IPS DF 19.7 (cell line): Measurements from ENCODE around the gene CNDP1.
"Not testable (repeated sequence)": the region's sequence is repeated elsewhere in the genome, so short reads cannot be mapped to it uniquely, and the experiment has no call there.

Source experiments
- DNase-seq: peaks from one replicate; pipeline ENCODE4 v3.0.0-alpha.2; 2013; ENCODE audit warnings: low read depth, low spot score

CNDP1 gene

DNA sequence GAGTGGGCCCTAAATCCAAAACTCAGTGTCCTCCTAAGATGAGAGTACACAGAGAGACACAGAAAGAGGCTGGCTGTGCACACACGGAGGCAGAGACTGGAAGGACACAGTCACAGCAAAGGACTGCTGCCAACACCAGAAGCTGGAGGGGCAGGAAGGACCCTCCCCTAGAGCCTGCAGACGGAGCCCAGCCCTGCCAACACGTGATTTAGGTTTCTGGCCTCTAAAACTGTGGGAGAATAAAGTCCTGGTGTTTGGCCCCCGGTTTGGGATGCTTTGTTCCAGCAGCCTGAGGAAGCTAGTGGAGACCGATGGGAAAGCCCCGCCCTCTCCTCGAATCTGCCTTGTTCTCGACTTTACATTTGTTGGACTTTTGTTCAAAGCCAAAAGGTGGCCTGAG lies 10.6 kb downstream of the CNDP1 start:
- DNase-seq: no peak

DNA sequence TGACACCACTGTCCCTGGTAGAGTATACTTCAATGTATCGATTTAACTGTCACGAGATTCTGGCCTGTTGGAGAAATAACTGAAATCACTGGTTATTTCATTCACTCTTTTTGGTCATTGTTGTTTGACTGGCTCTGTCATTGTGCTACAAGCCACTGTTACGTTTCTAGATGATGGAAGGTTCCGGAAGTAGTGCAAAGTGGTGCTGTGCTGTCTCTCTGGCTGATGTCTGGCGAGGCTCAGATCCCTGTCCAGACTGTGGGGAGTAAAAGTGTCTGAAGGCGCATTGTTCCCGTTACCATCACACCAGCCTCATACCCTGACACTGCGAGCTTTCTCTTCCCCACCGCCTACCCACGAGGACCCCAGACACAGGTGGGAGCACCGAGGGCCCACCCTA lies 11.7 kb downstream of the CNDP1 start:
- DNase-seq: no peak

DNA sequence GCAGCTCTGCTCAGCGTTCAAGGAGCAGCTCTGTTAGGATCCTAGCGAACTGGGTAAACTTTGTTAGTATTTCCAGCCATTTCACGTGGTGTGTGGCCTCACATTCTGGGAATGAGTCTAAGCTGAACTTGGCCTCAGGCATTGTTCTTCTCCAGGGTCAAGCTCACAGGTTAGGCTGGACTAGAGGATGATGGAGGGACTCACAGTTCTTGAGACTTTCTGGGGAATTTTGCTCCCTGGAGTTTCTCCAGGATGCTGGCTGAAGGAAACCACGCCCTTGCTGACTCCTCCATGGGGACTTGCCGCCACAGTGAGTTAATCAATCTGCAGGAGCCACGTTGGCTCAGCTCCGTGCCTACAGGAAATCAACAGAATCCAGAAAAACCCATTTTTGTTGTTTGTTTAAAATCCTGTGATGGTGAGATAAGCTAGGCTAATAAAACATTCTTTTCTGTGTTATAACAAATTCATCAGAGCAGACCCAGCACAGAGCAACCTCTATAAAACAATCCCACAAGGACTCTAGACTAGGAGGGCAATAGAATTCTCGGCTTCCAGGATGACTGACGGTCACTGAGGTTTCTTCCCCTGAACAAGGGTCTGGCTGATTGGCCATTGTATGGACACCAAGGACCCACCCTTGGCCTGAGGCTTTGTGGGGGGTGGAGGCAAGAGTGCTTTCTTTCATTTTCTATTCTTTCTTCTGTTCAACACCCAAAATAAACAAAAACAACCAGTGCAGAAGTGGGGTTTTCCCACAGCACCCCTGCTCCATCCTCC lies 12.6 kb downstream of the CNDP1 start:
- DNase-seq: no peak

DNA sequence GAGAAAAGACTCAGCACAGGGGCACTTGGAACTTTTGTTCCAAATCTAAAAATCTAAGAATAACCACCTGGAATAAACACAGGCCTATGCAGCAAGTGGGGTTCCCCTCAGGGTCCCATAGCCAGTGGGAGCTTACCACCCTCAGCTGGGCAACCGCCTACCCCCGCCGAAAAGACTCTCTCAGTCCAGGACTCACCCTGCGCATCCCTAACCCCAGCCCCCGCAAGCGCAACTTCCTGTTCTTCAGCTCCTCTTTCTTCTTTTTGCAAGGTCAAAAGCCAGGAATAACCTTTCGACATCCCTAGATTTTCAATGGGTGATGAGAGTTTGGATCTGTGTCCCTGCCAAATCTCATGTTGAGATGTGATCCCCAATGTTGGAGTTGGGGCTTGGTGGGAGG lies 13.6 kb downstream of the CNDP1 start:
- DNase-seq: no peak

DNA sequence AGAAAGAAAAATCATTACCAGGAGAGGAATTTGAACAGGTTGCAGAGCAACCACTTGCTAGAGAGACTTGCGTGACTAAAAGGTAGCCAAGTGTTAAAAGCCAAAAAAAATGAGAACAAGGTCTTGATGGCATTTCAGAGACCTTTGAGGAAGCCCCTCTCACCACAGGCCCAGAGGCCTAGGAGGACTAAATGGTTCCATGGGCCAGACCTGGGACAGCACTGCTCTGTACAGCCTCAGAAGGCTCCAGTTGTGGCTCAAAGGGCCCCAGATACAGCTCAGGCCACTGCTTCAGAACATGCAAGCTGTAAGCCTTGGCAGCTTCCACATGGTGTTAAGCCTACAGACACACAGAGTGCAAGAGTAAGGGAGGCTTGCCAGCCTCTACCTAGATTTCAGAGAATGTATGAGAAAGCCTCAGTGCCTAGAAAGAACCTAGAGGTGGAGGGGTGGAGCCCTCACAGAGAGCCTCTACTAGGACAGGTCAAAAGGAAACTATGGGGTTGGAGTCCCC lies 15.3 kb downstream of the CNDP1 start:
- DNase-seq: no peak

DNA sequence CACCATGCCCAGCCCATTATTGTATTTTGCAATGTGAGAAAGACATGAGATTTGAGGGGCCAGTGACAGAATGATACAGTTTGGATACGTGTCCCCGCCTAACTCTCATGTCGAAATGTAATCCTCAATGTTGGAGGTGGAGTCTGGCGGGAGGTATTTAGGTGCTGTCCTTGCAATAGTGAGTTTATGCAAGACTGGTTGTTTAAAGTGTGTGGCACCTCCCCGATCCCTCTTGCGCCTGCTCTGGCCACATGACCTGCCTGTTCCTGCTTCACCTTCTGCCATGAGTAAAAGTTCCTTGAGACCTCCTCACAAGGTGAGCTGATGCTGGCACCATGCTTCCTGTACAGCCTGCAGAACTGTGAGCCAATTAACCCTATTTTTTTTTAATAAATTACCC lies 16.6 kb downstream of the CNDP1 start:
- DNase-seq: no peak

DNA sequence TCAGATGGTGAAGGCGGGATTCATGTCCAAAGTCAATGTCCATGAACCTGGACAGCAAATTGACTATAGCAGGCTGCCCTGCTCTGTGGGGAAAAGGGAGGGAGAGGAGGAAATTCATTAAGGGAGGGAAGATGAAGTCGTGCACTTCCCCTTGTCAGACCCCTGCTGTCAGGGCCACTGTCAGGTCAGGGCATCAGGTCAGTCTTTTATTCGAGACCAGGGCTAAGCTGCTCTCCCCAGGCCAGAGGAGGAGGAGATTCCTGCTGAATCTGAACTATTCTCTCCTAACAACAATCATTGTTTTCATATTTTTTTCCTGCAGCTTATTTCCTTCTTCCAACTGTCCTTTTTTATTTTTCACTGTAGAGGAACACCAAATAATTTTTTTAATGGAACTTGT lies 17.2 kb downstream of the CNDP1 start:
- no peak for DNase-seq

DNA sequence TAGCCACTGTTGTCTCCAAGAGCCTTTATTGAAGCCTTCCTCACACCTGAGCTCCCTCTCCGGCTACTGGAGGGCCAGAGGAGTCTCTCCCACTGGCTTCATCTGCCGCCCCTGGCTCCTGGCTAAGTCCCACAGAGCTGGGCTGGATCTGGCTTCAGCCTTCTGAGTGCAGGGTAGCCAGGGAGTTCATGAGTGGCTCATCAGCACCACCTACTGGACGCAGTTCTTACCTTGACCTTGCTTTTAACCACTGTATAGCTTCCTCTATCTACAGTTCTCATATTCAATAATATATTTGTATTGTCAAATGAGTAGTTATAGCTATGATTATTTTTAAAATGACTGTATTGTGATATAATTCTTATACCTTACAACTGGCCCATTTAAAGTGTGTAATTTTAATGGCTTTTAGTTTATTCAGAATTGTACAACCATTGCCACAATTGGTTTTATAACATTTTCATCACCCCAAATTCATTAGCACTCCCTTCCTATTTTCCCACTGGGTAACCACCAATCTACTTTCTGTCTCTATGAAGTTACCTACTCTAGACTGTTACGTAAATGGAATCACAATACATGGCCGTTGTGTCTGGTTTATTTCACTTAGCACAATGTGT lies 17.7 kb downstream of the CNDP1 start:
- peak; percentile 65 for DNase-seq

DNA sequence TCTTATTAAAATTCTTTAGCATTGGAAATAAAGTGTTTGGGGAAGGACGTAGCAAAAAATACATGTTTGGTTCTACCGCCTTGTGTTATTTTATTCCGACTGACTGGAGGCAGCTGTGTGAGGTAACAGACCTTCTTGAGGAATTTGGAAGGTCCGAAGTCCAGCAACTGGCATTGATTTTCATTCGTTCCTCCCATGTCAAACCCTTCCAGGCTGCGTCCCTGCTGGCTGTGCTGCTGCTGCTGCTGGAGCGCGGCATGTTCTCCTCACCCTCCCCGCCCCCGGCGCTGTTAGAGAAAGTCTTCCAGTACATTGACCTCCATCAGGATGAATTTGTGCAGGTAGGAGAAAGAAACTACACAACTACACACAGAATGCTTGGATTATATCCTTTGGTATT lies 21.8 kb downstream of the CNDP1 start:
- DNase-seq: no peak

DNA sequence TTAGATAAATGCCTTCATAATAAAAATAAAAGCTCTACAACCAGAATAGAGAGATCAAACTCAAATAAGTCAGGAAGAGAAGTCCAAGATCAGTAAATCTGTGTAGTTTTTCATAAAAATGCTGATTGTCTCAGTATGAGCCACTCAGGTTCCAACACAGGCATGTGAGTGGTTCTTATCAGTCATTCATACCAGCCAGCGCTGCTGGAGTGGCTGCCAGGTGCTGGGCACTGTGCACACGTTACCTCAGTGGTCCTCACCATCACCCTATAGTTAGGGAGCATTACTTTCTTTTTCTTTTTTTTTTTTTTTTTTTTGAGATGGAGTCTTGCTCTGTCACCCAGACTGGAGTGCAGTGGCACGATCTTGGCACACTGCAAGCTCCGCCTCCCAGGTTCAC lies 23.8 kb downstream of the CNDP1 start:
- DNase-seq: no peak

DNA sequence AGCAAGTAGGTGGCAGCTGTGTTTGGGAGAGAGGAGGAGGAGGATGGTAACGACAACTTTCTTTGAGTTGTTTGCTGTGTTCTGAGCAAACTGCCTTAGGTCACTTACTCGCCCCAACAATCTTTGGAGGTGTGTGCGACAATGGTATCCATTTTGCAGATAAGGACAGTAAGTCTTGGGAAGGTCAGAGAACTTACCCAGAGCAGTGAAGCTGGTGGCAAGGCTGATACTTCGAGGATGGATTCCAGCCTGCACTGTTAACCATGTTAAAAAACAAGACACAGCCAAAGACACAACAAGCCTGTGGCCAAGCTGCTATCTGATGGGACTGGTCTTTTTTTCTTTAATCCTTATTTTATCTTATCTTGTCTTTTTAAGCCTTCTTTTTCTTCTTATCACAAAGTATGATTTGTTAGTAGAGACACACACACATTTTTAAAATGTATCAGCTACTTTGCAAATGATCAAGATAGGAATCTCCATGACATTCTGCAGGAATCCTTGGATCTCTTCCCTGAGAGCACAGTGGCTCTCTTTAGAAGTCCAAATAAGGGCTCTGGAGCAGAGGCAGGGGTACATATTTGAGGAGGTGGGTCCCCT lies 27.9 kb downstream of the CNDP1 start:
- DNase-seq: no peak

DNA sequence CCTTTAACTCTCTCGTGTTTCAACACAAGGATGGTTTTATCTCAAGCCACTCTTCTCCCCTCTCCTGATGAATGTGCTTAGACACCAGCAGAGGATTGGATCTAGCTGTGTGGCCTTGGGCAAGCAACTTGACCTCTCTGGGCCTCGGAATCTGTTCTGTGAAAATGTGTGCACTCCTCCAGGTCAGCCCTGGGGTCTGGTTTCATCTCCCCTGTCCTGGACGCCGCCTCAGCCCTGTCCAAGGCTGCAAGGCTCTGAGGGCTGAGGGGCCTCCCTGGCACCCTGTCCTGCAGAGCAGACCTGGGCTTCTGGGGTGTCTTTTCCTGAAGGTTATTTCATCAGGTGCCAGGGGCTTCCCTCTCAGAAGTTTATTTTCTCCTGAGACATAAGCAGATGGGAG lies 28.5 kb downstream of the CNDP1 start:
- DNase-seq: no peak

DNA sequence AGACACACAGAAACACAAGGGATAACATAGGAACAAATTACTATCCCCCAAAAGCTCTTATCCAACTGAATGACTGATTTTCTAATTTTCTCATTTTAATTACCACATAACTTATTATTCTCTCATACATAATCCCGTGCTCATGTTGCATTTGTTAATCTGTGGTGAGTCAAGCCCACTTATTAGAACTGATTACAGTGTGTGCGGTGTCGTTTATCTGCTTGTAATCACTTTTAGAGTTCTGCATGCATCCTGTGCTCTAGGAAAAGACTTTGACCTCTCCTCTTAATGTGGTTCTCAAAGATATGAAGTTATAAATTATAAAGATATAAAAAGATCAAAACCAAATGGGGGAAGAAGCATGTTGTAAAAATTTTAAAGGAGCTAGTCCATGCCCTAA lies 29.7 kb downstream of the CNDP1 start:
- DNase-seq: no peak

DNA sequence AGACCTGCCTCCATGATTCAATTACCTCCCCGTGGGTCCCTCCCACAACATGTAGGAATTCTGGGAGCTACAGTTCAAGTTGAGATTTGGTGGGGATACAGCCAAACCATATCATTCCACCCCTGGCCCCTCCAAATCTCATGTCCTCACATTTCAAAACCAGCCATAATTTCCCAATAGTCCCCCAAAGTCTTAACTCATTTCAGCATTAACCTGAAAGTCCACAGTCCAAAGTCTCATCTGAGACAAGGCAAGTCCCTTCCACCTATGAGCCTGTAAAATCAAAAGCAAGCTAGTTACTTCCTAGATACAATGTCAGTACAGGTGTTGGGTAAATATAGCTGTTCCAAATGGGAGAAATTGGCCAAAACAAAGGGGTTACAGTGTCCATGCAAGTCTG lies 30.9 kb downstream of the CNDP1 start:
- not testable (repeated sequence) for DNase-seq

DNA sequence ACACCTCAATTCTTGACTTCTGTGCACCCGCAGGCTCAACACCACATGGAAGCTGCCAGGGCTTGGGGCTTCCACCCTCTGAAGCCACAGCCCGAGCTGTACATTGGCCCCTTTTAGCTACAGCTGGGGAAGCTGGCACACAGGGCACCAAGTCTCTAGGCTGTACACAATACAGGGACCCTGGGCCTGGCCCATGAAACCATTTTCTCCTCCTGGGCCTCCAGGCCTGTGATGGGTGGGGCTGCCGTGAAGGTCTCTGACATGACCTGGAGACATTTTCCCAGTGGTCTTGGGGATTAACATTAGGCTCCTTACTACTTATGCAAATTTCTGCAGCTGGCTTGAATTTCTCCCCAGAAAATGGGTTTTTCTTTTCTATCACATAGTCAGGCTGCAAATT lies 31.7 kb downstream of the CNDP1 start:
- DNase-seq: not testable (repeated sequence)

DNA sequence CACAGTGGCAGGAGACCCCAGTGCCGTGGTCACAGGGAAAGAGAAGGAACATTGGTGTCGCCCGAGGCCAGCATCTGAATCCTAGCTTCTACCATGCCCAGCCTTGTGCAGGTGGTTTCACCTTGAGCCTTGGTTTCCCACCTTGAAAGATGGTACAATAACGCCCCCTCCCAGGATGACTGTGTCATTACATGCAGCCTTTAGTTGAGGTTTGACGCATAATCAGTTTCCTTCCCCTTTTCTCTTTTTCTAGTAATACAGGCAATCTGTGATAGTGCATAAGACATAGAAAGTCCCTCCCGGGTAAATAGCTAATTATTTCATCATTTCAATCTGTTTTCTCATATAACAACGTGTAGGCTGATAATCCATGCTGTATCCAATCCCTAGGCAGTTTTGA lies 33.5 kb downstream of the CNDP1 start:
- DNase-seq: no peak

DNA sequence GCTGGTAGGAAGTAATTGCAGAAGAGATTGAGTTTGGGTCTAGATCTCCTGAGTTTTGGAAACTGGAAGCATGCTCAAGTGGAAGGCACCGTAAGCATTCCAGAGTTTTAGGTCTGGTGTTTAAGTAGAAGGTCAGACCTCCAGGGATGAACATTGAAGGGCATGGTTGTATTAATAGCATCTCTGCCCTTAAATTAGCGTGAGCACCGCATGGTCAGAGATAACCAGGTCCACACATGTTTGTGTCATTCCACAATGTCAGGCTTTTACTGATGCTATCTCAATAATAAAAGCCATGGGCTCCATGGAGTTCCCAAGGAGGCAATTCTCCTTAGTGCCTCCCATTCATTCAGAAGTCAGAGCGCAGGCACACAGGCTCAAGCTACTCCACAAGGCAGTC lies 35.1 kb downstream of the CNDP1 start:
- DNase-seq: no peak

DNA sequence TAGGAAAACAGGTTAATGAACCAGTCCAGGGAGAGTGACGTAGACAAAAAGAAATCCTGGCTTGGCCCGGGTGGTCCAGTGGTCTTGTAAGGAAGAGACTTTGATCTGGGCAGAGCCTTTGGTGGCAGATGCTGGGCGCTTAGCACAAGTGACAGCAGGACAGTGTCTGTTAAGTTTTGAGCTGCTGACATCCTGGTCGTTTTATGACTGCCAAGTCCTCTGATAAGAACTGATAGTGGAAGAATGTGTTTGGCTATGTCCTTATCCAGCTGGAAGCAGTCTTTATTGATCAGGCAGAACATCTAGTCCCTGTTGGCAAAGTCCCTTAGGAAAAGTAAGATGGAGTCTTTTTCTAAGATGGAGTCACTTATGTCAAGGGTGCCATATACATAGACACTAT lies 36.0 kb downstream of the CNDP1 start:
- no peak for DNase-seq

DNA sequence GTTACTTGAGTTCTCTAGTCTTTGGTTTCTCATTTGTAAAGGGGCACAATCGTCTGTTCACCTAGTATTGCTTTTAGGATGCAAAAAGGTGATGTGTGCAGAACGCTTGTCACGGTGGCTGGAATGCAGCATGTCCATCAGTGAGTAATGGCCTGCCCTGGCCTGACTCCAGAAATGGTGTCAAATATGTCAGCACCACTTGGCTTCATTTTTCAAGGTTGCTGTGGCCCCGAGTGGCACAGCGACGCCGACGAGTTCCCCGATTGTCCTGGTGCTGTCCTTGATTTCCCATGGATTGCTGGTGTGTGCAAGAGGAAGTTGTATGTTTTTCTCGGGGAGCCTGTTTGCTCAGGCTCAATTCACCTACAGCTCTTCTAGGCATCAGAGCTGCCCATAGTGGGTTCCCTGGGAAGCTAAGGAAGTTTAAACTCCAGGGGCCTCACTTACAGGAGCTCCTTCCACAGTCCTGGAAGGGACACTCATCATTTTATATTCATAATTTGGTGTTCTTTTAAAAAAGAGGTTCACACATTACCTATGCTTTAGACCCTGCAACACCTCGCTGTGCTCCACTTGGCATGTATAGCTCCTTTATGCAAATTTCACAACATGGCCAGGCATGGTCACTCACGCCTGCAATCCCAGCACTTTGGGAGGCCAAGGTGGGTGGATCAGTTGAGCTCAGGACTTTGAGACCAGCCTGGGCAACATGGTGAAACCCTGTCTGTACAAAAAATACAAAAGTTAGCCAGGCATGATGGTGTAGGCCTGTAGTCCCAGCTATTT lies 37.8 kb downstream of the CNDP1 start:
- no peak for DNase-seq

DNA sequence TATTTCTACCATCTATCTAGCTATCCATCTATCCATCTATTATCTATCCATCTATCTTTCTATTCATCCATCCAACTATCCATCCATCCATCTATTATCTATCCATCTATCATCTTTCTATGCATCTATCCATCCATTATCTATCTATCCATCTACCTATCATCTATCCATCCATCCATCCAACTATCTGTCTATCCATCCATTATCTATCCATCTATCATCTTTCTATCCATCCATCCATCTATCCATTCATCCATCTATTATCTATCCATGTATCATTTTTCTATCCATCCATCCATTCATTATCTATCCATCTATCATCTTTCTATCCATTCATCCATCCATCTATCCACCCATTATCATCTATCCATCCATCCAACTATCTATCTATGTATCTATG lies 38.8 kb downstream of the CNDP1 start:
- no peak for DNase-seq

DNA sequence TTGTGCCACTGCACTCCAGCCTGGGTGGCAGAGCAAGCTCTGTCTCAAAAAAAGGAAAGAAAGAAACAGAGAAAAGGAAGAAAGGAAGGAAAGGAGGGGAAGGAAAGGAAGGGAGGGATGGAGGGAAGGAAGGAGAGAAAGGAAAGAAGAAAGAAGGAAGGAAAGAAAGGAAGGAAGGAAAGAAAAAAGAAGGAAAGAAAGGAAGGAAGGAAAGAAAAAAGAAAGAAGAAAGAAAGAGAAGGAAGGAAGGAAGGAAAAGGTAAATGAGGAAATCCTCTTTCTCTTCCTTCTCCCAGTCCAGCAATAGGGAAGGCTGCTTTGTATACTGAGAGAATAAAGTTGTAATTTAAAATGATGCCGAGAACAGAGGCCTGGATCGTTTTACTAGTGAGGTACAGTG lies 40.6 kb downstream of the CNDP1 start:
- DNase-seq: no peak

DNA sequence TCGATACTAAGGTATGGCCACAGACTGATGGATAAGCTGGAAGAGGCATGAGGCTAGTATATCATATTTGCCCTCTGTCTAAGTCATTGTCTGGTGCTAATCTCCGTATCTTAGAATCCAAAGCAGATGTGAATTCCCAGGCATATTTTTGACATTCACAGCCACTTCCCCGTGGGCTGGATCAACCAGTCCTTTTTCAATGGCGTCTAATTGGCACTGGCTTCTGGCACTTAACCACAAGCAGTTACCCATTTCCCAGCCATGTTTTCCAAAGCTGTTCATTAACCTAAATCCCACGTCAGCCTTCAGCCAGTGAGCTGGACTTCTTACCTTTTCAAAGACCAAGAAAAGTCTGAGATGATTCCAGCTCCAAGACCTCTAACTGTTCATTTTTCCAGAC lies 42.7 kb downstream of the CNDP1 start:
- DNase-seq: no peak
